Activated CD4-positive, alpha-beta T cell treated with anti-CD3 and anti-CD28 coated beads, Interleukin-2, amount 10 ng/mL, durations not matched to agents 7 days and 5 days (primary cell): Measurements from ENCODE around the gene GABRP. TPM values are rescaled to one million over a fixed set of nuclear protein-coding genes. Genes with fewer than 3 reads are reported as not detected.

Experiments used
- CTCF ChIA-PET: fragments of 350-600 bp; sonication (Branson Sonifier 250); formaldehyde crosslinking; loops from one replicate; lab custom pipeline; 2021; ENCODE audit warnings: antibody characterized with exemption; lab: Charles Lee
- POLR2A ChIA-PET: fragments of 350-600 bp; sonication (Branson Sonifier 250); formaldehyde crosslinking; loops from one replicate; lab custom pipeline; 2021; ENCODE audit warnings: antibody characterized with exemption; lab: Charles Lee
- DNase-seq: peaks from one replicate; pipeline ENCODE4 v3.0.0-alpha.2; 2020
- H3K27ac Mint-ChIP-seq: one replicate; pipeline ENCODE4 v1.8.0; 2021; ENCODE audit warnings: mild to moderate bottlenecking, moderate library complexity, mixed read lengths
- H3K27me3 Mint-ChIP-seq: one replicate; pipeline ENCODE4 v1.8.0; 2021; ENCODE audit warnings: mixed read lengths
- H3K36me3 Mint-ChIP-seq: one replicate; pipeline ENCODE4 v1.8.0; 2021; ENCODE audit warnings: low read depth, mixed read lengths
- H3K4me1 Mint-ChIP-seq: one replicate; pipeline ENCODE4 v1.8.0; 2021; ENCODE audit warnings: mixed read lengths
- H3K4me3 Mint-ChIP-seq: one replicate; pipeline ENCODE4 v1.8.0; 2021; ENCODE audit warnings: mild to moderate bottlenecking, moderate library complexity, mixed read lengths
- H3K9me3 Mint-ChIP-seq: one replicate; pipeline ENCODE4 v1.8.0; 2021; ENCODE audit warnings: mixed read lengths
- total RNA-seq, 2 experiments: library from RNA; stranded (reverse); gene quantifications; one replicate each; pipeline ENCODE4 v1.2.3, GENCODE V29; 2021

Gene GABRP
- total RNA-seq, 2 experiments from 2014 or later = not detected

DNA sequence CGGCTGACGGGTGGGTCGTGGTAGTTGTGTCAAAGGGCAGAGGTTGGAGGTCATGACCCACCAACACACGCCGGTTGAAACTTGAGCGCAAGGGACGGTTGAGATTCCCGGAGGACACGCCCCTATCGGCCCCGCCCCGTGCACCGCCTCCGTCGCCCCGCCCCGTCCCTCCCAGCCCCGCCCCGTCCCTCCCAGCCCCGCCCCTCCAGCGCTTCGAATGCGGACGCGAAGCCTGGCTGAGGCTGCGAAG is 78.1 kb downstream of the GABRP start:
- H3K4me3 Mint-ChIP-seq = no peak overlapping the region
- ChIA-PET CTCF (no interaction called here), POLR2A (no interaction called here)
- H3K9me3 Mint-ChIP-seq = peaks cover 22% of the 10 kb centered on the region
- H3K4me1 Mint-ChIP-seq = peaks cover 3% of the 10 kb centered on the region
- DNase-seq = no peak
- no peak overlapping the region for H3K27ac Mint-ChIP-seq
- peaks cover 14% of the 10 kb centered on the region for H3K36me3 Mint-ChIP-seq
- H3K27me3 Mint-ChIP-seq = peaks cover 34% of the 10 kb centered on the region

DNA sequence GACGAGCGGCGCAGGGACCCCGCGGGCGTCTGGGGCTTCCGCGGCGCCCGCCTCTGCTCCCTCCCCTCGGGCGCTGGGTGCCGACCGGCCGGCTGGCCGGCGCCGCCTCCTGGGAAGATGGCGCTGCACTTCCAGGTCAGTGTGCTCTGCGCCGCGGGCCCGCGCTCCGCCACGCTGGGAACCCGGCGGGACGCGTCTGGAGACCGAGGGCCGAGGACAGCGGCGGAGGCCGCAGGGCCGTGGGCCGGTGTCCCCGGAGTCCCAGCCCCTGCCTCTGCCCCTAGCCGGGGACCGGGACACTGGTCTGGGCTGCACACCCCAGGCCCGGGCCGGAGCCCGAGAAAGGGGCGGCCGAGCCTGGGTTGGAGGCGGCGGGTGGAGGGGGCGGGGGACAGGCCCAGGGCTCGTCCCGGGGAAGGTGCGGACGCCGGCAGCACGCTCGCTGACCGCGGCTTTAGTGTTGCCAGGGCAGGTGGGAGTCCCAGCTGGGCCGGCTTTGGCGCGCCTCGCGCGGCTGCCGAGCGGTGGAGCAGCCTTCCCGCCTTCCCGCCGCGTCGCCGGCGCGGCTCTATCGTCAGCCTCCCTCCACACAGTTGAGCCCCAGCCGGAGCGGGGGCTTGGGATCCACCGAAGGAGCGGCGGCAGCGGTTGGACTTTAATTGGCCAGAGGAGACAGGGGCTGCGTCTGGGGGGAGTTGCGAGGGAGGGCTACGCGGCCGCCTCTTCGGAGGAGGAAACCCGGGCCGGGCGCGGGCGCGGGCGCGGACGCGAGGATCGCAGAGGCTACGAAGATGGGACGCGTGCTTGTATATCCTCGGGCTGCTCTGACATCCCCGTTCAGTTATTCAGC is 78.6 kb downstream of the GABRP start, which contains the start of gene RANBP17:
Gene RANBP17, plus strand, starts transcription at position 102 of the 850 bp plus-strand sequence.
- Mint-ChIP-seq H3K27ac (no peak within 1 kb of the TSS), H3K36me3 (peaks cover 14% of the 10 kb centered on the region), H3K27me3 (peaks cover 34% of the 10 kb centered on the region), H3K4me1 (peaks cover 3% of the 10 kb centered on the region), H3K9me3 (peaks cover 22% of the 10 kb centered on the region), H3K4me3 (no peak within 1 kb of the TSS)
- POLR2A ChIA-PET = no interaction called here
- CTCF ChIA-PET = no interaction called here
- DNase-seq = no peak

DNA sequence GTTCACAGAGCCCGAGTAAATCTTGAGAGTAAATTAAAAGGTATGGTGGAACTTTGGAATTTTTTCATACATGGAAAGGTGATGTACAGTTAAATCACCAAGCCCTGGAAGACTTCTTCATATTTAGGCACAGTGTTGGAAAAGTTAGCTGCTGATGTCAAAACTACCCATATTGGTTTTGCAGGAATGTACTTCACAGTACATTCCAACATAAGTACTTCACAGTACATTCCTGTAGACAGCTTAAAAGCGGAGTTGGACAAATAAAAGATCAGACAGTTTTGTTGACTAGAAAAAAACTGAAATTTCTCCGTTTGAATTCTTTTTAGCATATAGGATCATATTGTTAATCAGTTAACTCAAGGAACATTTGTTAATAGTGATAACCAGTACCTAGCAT is 80.1 kb downstream of the GABRP start:
- Mint-ChIP-seq H3K36me3 (peaks cover 14% of the 10 kb centered on the region), H3K27ac (no peak overlapping the region), H3K4me3 (no peak overlapping the region), H3K27me3 (peaks cover 33% of the 10 kb centered on the region), H3K4me1 (peaks cover 3% of the 10 kb centered on the region), H3K9me3 (peaks cover 22% of the 10 kb centered on the region)
- CTCF ChIA-PET = no interaction called here
- DNase-seq = no peak
- POLR2A ChIA-PET = no interaction called here

Other genes with a start within 250 kb of the GABRP start
- gene RANBP17, start 78.3 kb downstream of the GABRP start, total RNA-seq = not detected